ENCODE results near the gene OR52N5. TPM values are rescaled to one million over a fixed set of nuclear protein-coding genes. Genes with fewer than 3 reads are reported as not detected.
A peak's percentile ranks its signal among the peaks of the same experiment; 100 is the strongest.

Gene OR52N5
- total RNA-seq, 1 experiment from 2014 or later = not detected

DNA sequence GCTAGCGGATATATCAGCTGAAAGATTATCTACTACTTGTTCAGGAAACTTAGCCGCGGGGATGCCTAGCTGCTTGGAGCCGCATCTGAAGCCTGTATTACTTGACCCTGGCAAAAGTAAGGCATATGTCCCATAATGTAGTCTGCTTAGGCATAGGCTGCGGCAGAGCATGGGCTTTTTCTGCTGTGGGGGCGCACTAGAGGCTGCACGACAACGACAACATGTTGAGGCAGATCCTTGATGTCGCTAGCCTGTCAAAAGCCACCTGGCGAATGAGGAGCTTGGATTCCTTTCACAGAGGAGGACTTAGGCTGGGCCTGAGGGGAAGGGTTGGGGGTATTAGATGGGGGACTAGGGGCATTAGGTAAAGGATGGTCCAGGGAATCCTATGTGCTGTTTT, 24.4 kb upstream of the OR52N5 start:
- ChIA-PET POLR2A (interaction anchor here (0.6 kb wide), 1 partner anchor 294 kb away, joined by 3 read pairs; no protein-coding TSS in a partner anchor), CTCF (interaction anchor here (0.6 to 1.6 kb wide), 5 partner anchors 123 to 597 kb away, joined by 3 to 10 read pairs (median 3); partner anchors contain the start of gene TRIM5)
- Mint-ChIP-seq H3K27ac (no peak overlapping the region), H3K27me3 (ENCODE audit: low read depth) (no peaks in the 10 kb centered on the region; the same call in 1 of the 2 replicates), H3K4me1 (peaks cover 30% of the 10 kb centered on the region), H3K36me3 (peaks cover 13% of the 10 kb centered on the region; the same call in 1 of the 2 replicates), H3K4me3 (no peak overlapping the region), H3K9me3 (peaks cover 19% of the 10 kb centered on the region)
- TF ChIP-seq, protein P1, sequence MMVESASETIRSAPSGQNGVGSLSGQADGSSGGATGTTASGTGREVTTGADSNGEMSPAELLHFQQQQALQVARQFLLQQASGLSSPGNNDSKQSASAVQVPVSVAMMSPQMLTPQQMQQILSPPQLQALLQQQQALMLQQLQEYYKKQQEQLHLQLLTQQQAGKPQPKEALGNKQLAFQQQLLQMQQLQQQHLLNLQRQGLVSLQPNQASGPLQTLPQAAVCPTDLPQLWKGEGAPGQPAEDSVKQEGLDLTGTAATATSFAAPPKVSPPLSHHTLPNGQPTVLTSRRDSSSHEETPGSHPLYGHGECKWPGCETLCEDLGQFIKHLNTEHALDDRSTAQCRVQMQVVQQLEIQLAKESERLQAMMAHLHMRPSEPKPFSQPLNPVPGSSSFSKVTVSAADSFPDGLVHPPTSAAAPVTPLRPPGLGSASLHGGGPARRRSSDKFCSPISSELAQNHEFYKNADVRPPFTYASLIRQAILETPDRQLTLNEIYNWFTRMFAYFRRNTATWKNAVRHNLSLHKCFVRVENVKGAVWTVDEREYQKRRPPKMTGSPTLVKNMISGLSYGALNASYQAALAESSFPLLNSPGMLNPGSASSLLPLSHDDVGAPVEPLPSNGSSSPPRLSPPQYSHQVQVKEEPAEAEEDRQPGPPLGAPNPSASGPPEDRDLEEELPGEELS (CRISPR knock-in tag; IDR thresholded peaks at IDR 0.05) = no peak
- peak; percentile 61 for TF ChIP-seq FOXK1 (CRISPR knock-in tag; IDR thresholded peaks at IDR 0.05)
- ATAC-seq (peak; percentile 72), DNase-seq (ENCODE audit: low spot score) (peak; percentile 43)

DNA sequence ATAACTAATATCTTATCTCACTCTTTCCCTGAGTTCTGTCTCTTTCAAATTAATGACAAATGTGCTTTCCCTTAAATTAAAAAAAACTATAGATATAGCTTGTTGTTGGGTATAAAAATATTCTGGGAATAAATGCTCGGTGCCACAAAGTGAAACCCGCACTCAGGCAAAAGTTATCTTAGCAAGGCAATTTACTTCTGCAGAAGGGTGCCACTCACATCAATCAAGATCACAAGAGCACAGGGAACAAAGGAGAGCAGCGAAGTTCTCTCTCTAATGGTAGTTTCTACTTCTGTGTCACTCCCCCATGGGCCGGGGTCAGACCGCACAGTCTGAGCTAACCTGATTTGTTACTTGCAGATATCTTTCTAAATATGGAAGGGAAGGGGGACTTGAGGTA, 20.8 kb upstream of the OR52N5 start:
- H3K36me3 Mint-ChIP-seq = peaks cover 13% of the 10 kb centered on the region; the same call in 1 of the 2 replicates
- CTCF ChIA-PET = no interaction called here
- POLR2A ChIA-PET = no interaction called here
- H3K27me3 Mint-ChIP-seq (ENCODE audit: low read depth) = no peaks in the 10 kb centered on the region; the same call in 1 of the 2 replicates
- peaks cover 19% of the 10 kb centered on the region for H3K9me3 Mint-ChIP-seq
- H3K4me1 Mint-ChIP-seq = peaks cover 14% of the 10 kb centered on the region
- TF ChIP-seq OVOL2 (CRISPR knock-in tag; IDR thresholded peaks at IDR 0.05; ENCODE audit: borderline replicate concordance) (no peak), ZBTB21 (CRISPR knock-in tag; IDR thresholded peaks at IDR 0.05; ENCODE audit: borderline replicate concordance) (no peak), ZNF671 (CRISPR knock-in tag; IDR thresholded peaks at IDR 0.05) (no peak)
- TF ChIP-seq, protein P2, sequence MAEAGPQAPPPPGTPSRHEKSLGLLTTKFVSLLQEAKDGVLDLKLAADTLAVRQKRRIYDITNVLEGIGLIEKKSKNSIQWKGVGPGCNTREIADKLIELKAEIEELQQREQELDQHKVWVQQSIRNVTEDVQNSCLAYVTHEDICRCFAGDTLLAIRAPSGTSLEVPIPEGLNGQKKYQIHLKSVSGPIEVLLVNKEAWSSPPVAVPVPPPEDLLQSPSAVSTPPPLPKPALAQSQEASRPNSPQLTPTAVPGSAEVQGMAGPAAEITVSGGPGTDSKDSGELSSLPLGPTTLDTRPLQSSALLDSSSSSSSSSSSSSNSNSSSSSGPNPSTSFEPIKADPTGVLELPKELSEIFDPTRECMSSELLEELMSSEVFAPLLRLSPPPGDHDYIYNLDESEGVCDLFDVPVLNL (CRISPR knock-in tag; IDR thresholded peaks at IDR 0.05; ENCODE audit: borderline replicate concordance, low read depth) = no peak
- TF ChIP-seq, protein P1 (CRISPR knock-in tag; IDR thresholded peaks at IDR 0.05) = no peak
- ATAC-seq = no peak
- H3K27ac Mint-ChIP-seq = no peak overlapping the region
- no peak for DNase-seq (ENCODE audit: low spot score)
- H3K4me3 Mint-ChIP-seq = no peak overlapping the region

- Mint-ChIP-seq H3K36me3 (no peaks in the 10 kb centered on the region), H3K9me3 (no peaks in the 10 kb centered on the region), H3K4me1 (no peaks in the 10 kb centered on the region), H3K27ac (no peak overlapping the region), H3K4me3 (no peak overlapping the region), H3K27me3 (ENCODE audit: low read depth) (no peaks in the 10 kb centered on the region)
- TF ChIP-seq ETV6 (CRISPR knock-in tag; IDR thresholded peaks at IDR 0.05) (no peak), ZMAT4 (CRISPR knock-in tag; IDR thresholded peaks at IDR 0.05) (no peak), NFE2L1 (CRISPR knock-in tag; IDR thresholded peaks at IDR 0.05) (no peak), ZNF219 (CRISPR knock-in tag; IDR thresholded peaks at IDR 0.05; ENCODE audit: borderline replicate concordance) (no peak), ZNF138 (CRISPR knock-in tag; conservative IDR thresholded peaks at IDR 0.05) (no peak), RELA (CRISPR knock-in tag; IDR thresholded peaks at IDR 0.05; ENCODE audit: borderline replicate concordance) (no peak), ESRRA (CRISPR knock-in tag; IDR thresholded peaks at IDR 0.05; ENCODE audit: borderline replicate concordance) (no peak), CBFB (CRISPR knock-in tag; IDR thresholded peaks at IDR 0.05; ENCODE audit: low read depth) (no peak), ZBTB21 (CRISPR knock-in tag; IDR thresholded peaks at IDR 0.05; ENCODE audit: borderline replicate concordance) (no peak), TEAD4 (CRISPR knock-in tag; IDR thresholded peaks at IDR 0.05) (no peak), ZNF532 (CRISPR knock-in tag; IDR thresholded peaks at IDR 0.05; ENCODE audit: borderline replicate concordance) (no peak), SOX15 (CRISPR knock-in tag; IDR thresholded peaks at IDR 0.05) (no peak), KAT7 (CRISPR knock-in tag; IDR thresholded peaks at IDR 0.05; ENCODE audit: borderline replicate concordance) (no peak), GTF2I (CRISPR knock-in tag; conservative IDR thresholded peaks at IDR 0.05) (no peak)
- CTCF ChIA-PET = interaction anchor here (1.0 kb wide), 1 partner anchor 94 kb away, joined by 3 read pairs; no protein-coding TSS in a partner anchor
- DNase-seq (ENCODE audit: low spot score) (no peak), ATAC-seq (no peak)
- POLR2A ChIA-PET = no interaction called here
Measured at GRCh38 chr11:5796541-5796940, 13.4 kb upstream of the OR52N5 start.

All from WTC11 (cell line).